GM12874 (cell line): ENCODE measurements around the gene BLID.

Source experiments
- TF ChIP-seq, protein P1 (sequence below): IDR thresholded peaks from 2 replicates; pipeline ENCODE4 v1.5.1; 2011; ENCODE audit warnings: low read depth, mild to moderate bottlenecking, control low read depth, low read length, moderate library complexity; ENCODE audit not compliant: insufficient read depth

BLID gene

DNA sequence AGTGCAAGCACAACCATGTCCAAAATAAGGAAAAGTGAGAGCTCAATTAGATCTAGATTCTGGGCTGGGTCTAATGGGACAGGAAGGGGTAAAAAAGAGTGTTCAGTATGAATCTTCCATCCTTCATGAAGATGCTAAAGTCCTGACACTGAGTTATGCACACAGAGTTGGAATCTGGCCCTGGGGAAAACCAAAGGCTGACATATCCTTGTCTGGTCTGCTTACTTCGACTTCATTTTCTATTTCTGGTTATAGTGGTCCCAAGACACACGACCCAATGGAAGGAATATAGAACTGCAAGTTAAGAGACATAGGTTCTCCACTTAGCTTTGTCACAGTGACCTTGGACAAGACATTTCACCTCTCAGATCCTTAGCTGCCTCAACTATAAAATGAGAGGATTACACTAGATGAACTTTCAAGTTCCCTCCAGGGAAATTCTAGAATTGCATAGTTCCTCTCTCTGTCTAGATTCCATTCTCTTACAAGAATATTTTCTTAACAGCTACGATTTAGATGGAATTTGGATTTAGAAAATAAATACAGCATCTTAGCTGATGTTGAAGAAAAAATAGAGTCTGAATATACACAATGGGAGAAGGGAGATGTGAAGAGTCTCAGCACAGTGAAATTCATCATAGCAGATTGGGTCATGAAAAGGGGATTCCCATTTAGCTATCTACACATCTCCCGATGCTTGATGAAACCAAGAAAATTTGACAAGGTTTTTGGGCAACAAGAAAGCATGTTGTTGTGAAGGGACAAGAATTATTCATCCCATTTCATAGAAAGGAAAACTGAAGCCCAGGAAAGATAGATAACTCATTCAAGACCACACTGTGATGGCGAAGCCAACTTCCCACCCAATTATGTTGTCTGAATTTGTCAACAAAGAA lies 3.3 kb downstream of the BLID start:
- TF ChIP-seq, protein P1, sequence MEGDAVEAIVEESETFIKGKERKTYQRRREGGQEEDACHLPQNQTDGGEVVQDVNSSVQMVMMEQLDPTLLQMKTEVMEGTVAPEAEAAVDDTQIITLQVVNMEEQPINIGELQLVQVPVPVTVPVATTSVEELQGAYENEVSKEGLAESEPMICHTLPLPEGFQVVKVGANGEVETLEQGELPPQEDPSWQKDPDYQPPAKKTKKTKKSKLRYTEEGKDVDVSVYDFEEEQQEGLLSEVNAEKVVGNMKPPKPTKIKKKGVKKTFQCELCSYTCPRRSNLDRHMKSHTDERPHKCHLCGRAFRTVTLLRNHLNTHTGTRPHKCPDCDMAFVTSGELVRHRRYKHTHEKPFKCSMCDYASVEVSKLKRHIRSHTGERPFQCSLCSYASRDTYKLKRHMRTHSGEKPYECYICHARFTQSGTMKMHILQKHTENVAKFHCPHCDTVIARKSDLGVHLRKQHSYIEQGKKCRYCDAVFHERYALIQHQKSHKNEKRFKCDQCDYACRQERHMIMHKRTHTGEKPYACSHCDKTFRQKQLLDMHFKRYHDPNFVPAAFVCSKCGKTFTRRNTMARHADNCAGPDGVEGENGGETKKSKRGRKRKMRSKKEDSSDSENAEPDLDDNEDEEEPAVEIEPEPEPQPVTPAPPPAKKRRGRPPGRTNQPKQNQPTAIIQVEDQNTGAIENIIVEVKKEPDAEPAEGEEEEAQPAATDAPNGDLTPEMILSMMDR, result no peak

DNA sequence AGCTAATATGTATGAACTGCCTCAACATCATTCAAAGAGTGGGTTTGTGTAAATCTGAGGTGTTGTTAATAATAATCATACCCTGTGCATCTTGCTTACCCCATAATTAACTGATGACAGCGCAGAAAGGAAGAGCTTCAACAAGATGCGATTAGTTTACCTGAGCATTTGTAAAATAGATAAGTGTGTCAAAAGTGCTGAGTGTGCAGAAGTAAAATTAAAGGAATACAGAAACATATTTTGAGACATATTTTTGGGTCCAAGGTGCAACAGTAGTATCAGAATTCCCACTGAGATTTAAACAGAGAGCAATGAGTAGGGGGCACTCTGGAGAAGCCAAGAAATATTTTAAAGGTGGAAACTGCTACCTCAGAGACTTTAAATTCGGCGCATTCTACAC lies 6.1 kb downstream of the BLID start:
- TF ChIP-seq, protein P1, result no peak

DNA sequence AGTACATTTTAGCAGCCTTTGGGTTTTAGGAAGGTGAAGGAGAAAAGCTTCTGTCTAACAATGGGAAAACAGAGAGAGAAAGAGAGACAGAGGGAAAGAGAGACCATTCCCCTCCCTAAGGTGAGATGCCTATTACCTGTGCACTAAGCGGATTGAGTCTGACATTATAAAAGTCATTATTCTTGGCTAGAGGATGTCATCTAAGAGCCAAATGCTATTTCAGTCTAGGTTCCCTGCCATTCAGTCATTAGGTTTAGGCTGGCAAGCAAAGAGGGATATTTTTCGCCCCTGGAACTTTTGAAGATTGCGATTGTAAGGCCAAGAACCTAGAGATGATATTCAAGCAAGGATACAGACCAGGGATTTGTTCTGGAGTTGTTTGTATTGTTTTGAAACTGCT lies 7.2 kb downstream of the BLID start:
- TF ChIP-seq, protein P1, result no peak

DNA sequence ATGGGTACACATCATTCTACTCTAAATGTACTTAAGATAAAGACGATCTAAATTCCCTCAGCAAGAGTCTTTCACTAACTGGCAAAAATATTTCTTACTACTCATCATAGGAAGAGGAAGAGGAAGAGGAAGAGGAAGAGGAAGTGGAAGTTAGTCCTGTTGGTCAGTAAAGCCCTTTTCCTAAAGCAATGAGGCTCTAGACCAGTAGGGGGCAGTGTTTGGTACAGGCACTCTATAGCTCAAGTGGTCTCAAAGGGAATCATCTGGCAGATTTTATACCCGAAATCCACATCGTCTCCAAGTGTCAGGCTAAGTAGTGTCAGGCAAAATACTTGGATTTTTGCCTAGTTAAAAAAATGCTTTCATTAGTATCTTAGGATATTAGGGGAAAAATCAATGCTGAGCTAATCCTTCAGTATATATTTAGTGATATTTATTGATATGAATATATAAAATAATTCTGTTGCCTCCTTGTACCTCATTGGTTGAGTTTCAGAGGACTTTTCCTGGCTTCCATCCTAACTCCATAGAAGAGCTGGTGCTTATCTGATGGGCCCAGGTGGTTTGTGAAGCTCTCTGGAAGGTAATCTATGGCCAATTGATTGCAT lies 7.7 kb downstream of the BLID start:
- TF ChIP-seq, protein P1, result peak; percentile 75

DNA sequence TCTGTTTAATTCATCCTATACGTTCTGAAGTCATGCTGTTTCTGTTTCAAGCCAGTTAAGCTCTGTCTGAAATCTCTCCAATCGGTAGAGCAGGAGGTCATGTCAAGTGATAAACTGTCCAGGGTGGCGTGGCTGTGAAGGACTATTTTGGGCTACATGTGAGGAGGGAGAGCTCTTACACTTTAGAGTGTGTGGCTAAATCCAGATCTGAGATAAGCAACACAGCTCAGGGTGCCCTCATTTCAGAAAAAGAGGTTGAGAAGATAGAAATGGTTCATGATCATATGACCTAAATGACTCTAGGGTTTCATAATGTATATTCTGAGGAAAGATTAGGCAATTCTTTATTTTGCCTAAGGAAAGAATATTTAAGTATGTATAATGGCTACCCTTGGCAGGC lies 8.4 kb downstream of the BLID start:
- TF ChIP-seq, protein P1, result no peak

DNA sequence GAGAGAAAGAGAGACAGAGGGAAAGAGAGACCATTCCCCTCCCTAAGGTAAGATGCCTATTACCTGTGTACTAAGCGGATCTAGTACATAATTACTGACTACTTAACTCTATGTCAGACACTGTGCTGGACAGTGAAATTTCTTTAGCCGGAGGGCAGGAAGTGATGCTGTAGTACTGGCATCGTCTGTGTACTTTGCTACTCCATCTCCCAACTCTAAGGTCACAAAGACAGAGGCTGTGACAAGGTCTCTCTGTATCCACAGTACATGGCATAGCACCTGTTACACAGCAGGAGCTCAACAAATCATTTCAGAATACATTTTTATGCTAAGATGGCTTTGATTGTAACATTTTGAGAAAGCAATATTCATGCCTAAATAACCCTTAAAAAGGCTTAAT lies 9.0 kb downstream of the BLID start:
- TF ChIP-seq, protein P1, result no peak

DNA sequence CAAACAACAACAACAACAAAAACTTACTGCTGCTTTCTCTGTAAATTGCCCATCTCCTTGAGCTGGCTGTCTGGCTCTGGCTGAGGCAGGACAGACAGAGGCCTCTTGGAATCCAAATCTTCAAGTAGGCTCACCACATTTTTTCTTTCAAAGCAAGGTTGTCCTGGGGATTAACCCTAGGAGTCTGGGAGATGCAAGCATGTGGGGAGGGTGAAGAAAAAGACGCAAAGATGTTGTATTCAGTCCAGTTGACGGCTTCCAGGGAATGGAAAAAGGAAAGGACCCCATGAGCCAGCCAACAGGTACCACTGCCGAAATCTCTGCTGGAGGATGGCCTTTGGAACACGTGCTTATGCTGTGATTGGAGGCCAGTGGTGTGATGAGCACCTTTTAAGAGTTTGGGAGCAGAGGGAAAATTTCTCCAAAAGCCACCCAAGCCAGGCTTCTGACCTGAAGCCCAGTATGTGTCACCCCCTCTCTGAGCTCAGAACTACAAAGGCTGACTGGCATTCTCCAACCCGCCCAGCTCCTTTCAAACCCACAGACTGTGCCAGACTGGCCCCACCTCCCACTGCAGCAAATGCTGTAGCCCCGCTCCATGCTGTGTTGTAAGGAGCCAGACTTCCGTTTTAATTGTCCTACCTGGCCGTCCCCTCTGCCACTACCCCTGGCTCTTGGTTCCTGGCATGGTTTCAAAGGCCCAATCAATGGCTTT lies 10.8 kb downstream of the BLID start:
- TF ChIP-seq, protein P1, result no peak
